NCI-H1092 treated with DMSO at 0.1 percent for 48 hours (cell line): Measurements from ENCODE around the gene EIF3A.
A peak's percentile ranks its signal among the peaks of the same experiment; 100 is the strongest.
"Not testable (repeated sequence)": the region's sequence is repeated elsewhere in the genome, so short reads cannot be mapped to it uniquely, and the experiment has no call there.

Source experiments
- DNase-seq: peaks from one replicate; lab custom pipeline; 2025; lab: John Stamatoyannopoulos, UW

The EIF3A gene, protein sequence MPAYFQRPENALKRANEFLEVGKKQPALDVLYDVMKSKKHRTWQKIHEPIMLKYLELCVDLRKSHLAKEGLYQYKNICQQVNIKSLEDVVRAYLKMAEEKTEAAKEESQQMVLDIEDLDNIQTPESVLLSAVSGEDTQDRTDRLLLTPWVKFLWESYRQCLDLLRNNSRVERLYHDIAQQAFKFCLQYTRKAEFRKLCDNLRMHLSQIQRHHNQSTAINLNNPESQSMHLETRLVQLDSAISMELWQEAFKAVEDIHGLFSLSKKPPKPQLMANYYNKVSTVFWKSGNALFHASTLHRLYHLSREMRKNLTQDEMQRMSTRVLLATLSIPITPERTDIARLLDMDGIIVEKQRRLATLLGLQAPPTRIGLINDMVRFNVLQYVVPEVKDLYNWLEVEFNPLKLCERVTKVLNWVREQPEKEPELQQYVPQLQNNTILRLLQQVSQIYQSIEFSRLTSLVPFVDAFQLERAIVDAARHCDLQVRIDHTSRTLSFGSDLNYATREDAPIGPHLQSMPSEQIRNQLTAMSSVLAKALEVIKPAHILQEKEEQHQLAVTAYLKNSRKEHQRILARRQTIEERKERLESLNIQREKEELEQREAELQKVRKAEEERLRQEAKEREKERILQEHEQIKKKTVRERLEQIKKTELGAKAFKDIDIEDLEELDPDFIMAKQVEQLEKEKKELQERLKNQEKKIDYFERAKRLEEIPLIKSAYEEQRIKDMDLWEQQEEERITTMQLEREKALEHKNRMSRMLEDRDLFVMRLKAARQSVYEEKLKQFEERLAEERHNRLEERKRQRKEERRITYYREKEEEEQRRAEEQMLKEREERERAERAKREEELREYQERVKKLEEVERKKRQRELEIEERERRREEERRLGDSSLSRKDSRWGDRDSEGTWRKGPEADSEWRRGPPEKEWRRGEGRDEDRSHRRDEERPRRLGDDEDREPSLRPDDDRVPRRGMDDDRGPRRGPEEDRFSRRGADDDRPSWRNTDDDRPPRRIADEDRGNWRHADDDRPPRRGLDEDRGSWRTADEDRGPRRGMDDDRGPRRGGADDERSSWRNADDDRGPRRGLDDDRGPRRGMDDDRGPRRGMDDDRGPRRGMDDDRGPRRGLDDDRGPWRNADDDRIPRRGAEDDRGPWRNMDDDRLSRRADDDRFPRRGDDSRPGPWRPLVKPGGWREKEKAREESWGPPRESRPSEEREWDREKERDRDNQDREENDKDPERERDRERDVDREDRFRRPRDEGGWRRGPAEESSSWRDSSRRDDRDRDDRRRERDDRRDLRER (N-terminal part only)

DNA sequence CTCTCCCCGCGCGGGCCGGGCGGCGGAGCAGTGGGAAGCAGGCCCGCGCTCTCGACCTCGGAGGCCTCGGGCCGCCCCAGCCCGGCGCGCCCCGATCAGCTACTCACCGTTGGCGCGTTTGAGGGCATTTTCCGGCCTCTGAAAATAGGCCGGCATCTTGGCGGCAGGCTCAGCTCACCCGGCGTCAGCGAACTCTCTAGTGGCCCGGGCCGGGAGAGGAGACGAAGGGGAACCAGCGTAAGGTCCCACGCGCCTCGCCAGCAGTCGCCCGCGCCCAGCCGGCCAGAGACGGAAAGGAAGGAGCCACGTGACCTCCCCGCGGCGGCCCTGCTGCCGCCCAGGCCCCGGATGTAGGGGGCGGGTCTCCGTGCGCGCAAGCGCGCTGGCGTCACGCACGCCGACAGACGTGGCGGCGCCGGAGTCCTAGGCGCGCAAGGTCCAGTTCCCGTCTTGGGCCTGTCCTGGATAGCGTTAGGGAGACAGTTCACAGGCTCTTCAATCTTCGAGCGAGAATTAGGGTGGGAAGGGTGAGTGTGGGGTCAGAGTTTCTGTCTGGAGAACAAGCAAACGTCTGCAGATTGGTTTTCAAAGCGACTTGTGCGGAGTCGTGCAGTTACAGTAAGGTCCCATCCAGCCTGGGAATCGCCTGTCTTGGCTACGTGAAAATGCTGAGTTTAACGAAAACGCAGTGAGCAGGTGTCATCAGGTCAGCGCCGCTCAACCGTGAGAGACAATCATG lies at the start of gene EIF3A:
Gene EIF3A, minus strand, starts transcription at position 297 of the 739 bp plus-strand sequence. Its CDS starts 141 bp downstream, at position 156.
- peak; percentile 81 for DNase-seq

DNA sequence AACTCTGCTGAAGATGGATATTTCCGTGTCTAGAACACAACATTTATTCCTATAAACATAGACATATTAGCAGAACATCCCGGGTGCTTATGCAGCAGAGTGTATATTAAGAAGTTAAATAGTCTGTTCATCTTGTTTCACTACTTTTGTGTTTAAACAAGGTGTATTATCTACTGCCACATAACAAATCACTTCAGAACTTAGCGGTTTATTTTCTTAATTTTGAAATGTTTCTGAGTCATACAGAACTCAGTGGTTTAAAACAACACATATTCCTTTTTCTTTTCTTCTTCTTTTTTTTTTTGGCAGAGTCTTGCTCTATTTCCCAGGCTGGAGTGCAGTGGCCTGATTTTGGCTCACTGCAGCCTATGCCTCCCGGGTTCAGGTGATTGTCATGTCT lies 49.1 kb upstream of the EIF3A start:
- no peak for DNase-seq

DNA sequence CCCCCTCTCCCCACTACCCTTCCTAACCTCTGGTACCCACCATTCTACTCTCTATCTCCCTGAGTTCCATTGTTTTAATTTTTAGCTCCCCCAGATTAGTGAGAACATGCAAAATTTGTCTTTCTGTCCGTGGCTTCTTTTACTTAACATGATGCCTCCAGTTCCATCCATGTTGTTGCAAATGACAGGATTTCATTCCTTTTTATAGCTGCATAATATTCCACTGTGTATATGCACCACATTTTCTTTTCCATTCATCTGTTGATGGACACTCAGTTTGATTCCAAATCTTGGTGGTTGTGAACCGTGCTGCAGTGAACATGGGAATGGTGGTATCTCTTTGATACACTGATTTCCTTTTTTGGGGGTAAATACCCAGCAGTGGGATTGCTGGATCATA lies 45.3 kb upstream of the EIF3A start:
- no peak for DNase-seq

DNA sequence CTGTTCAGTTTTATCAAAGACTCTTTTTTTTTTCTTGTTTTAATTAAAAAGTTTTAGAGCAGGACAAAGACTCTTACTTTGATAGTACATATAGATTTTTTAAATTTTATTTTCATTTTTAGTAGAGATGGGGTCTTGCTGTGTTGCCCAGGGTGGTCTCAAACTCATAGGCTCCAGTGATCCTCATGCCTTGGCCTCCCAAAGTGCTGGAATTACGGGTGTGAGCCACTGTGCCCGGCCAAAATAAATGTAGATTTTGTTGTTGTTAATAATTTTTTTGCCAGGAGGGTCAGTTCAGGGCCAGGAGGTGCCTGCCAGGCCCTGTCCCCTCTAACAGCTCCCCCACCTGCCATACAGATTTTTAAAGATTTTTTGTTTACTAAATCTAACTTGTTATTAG lies 40.3 kb upstream of the EIF3A start:
- no peak for DNase-seq

DNA sequence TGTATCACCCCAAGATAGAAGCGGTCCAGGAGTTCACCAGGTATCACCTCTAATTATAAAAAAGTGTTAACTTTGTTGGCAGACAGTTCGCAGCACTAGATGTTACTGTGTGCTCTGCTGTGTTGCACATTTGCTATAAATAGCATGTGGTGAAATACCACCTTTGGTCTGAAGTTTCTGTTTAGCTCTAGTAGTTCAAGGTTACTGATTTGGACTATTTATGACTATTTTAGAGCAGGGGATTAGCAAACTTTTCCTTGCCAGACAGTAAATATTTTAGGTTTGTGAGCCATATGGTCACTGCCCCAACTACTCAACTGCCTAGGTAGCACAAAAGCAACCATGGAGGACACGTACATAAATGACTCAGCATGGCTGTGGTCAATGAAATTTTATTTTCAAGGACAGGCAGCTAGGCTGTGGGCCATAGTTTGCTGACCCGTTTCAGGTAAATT lies 39.8 kb upstream of the EIF3A start:
- no peak for DNase-seq

DNA sequence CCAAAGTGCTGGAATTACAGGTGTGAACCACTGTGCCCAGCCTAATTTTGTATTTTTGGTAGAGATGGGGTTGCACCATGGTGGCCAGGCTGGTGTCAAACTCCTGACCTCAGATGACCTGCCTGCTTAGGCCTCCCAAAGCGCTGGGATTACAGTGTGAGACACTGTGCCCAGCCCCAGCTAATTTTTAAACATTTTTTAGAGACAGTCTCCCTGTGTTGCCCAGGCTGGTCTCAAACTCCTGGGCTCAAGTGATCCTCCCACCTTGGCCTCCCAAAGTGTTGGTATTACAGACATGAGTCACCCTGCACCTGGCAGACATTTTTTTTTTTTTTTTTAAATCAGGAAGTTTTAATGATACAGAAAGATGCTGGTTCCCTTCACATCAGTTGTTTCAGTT lies 38.8 kb upstream of the EIF3A start:
- no peak for DNase-seq

DNA sequence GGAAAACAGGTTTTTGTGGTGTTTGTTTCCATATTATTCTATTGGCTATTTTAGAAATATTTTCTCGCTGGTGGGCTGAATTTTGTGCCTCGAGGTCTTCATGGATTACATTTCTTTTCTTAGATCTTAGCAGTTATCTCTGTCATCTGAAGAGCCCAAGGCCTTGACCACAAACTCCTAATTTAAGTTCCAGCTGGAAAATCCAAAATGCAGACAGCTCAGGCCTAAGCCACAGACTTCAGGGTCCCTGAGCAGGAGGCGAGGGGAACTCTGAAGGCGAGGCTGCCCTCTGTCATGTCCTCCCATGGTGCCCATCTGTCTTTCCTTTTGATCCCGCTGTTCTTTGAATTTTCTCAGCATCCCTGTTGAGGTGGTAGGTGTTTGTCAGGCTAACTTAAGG lies 37.6 kb upstream of the EIF3A start:
- DNase-seq = no peak

DNA sequence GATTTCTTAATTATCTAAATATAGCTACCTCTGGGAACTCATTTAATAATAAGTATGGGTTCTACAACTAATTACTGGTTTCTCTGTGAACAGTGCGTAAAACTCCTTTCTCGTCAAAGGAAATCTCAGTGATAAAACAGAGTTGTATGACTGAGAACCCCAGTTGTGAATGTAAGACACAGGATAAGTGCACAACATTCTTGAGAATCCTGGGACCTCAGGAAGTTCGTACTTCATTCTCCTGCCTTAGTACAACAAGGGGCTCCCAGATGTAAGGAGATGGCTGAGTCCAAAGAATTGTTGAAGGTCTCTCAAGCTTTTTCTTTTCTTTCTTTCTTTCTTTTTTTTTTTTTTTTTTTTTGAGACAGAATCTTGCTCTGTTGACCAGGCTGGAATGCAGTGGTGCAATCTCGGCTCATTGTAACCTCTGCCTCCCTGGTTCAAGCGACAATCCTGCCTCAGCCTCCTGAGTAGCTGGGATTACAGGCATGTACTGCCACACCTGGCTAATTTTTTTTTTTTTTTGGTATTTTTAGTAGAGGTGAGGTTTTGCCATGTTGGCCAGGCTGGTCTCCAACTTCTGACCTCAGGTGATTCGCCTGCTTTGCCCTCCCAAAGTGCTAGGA lies 35.8 kb upstream of the EIF3A start:
- DNase-seq = no peak

DNA sequence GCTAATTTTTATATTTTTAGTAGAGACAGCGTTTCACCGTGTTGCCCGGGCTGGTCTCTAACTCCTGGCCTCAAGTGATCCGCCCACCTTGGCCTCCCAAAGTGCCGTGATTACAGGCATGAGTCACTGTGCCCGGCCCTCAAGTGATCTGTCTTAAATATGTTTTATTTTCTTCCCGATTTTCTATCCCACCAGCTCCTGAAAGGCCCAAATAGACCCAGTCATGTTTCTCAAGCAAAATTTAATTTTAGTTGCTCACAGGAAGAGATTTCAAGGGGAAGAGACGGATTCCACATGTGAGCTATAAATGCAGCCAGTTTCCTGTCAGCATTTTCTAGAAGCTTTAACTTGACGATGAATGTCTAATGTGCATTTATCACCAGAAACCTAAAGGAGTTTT lies 35.3 kb upstream of the EIF3A start:
- DNase-seq = no peak

DNA sequence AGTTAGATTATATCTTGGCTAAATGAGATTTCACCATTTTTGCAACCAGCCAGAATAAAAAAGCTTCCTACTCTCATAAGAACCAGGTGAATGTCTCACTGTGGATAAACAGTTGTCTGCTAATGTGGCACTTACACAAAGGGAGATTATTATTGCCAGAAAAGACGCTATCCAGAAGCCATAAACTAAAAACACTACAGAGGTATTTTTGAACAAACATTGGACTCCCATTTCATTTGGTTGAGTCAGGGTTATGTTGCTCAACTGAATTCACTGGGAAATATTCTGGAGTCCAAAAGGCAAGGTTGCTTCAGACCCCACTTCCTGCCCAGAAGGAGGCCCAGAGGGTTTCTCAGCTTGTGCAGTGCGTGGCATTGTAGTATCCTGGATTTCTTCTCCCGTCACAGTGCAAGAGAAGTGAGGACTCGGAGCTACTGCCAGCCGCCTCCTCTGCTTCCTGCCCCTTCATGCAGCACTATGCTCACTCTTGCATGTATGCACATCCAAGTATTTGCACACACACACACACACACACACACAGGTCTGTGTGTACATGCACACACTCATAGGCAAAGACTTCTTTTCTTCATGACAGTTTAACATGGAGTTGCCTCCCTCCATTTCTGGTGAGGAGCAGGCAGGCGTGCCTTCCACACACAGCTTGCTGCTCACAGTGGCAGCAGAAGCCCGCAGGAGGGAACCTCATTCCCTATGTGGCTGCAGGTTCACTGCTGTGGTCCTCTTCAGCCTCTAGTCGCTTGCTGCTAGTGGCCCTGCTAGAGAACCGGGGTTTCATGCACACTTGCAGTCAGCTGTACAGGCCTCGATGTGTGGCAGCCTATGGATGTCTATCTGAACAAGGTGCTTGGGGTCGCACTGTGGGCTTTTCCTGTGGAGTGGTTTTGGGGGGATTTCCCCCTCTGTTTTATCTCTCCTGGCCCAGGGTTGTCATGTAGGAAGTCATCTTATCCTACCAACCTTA lies 33.4 kb upstream of the EIF3A start:
- no peak for DNase-seq

DNA sequence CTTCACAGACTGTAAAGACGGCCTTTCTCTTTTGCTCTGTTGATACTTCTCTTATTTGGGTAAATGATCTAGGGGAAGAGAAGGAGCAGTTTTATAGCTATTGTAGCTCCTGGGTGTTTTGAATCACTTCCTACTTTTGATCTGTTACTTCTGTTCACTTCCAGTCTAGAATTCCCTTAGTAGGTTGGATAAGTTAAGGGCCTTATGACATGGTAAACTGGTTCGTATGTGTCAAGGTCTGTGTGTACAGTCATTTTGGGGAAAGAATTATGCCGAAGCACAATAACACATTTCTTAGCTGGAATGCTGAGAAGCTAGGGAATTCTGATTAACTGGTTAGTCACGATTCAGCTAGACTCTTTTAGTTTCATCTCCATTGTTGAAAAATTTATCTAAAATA lies 31.4 kb upstream of the EIF3A start:
- no peak for DNase-seq

DNA sequence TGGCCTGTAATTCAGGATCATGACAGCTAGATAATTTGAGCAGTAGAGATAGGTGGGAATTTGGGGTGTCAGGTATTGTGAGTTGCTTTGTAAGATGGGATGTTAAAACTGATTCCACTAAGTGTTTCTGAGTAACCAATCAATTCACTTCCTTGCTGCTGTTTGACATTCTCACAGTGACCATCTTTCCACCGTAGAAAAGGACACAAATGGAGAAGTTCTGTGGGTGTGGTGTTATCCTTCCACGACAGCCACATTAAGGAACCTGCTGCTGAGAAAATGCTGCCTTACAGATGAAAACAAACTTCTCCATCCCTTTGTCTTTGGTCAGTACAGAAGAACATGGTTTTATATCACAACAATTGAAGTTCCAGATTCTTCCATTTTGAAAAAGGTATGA lies 27.2 kb upstream of the EIF3A start:
- not testable (repeated sequence) for DNase-seq

DNA sequence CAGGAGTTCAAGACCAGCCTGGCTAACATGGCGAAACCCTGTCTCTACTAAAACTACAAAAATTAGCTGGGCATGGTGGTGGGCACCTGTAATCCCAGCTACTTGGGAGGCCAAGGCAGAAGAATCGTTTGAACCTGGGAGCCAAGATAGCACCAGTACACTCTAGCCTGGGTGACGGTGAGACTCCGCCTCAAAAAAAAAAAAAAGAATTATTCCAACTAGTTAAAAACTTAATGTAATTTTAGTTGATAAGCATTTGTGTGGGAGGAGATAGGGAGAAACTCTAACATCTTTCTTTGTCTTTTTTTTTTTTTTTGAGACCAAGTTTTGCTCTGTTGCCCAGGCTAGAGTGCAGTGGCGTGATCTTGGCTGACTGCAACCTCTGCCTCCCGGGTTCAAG lies 26.5 kb upstream of the EIF3A start:
- not testable (repeated sequence) for DNase-seq

DNA sequence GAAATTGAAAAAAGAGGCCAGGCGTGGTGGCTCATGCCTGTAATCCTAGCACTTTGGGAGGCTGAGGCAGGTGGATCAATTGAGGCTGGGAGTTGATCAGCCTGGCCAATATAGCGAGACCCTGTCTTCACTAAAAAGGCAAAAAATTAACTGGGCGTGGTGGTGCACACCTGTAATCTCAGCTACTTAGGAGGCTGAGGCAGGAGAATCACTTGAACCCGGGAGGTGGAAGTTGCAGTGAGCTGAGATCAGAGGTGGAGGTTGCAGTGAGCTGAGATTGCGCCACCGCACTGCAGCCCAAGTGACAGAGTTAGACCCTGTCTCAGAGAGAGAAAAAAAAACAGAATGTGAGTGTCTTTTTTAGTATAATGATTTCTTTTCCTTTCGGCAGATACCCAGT lies 25.3 kb upstream of the EIF3A start:
- DNase-seq = not testable (repeated sequence)

DNA sequence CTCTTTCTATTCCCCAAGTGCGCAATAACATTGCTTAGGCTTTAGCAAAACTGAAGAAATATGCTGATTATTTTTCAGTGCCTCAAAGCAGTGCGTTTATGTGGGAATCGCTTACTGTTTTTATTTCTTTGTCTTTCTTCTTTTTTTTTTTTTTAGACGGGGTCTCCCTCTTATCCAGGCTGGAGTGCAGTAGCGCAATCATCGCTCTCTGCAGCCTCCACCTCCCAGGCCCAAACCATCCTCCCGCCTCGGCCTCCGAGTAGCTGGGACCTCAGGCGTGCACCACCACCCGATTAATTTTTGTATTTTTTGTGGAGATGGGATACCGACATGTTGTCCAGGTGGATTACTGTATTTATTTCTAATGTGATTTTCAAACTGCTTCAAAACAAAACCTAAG lies 24.5 kb upstream of the EIF3A start:
- no peak for DNase-seq

DNA sequence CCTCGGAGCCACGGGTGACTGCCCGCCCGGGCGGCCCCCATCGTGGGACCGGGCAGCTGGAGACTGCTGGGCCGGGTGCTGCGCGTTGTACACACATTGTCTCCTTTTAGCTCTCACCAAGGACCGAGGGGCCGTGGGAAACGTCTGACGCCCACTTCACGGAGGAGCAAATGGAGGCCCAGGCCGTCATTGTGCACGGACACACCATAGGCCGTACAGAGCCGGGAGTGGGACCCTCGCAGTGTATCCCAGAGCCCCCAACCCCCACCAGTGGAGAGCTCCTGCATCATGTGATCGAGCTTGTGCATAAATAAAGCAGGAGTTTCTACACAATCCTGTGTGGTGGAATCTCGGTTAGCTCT lies 24.0 kb upstream of the EIF3A start:
- DNase-seq = no peak

DNA sequence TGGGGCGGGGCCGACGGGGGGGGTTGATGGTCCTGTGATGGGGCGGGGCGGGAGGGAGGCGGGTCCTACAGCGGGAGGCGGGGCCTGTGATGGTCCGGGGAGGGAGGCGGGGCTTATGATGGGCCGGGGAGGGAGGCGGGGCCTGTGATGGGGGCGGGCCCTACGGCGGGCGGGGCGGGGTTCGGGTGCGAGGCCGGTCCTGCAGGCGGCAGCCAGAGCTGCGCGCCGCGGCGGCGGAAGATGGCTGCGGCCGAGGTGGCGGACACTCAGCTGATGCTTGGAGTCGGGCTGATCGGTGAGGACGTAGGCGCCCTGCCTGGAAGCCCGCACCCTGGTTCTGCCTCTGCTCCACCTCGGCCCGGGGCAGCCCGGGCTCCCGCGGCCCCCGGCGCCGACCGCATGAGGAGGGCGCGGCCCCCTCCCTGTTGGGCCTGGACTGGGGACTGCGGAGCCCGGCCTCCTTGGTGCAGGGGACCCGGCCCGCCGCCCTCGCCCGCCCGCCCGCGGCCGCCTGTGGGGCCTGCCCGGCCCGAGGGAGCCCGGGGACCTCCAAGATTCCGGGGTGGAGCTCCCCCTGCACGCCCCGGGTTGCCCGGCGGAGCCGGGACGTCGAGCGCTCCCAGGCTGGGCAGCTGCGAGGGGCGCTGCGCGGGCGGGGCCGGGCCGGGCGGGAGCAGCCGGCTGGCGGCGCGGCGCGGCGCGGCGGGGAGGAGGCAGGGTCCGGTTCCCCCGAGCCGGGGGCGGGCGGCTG lies 23.5 kb upstream of the EIF3A start, which contains the start of gene DENND10:
Gene DENND10, plus strand, starts transcription at position 211 of the 751 bp plus-strand sequence. Its CDS starts 30 bp downstream, at position 241.
- DNase-seq = peak; percentile 43

DNA sequence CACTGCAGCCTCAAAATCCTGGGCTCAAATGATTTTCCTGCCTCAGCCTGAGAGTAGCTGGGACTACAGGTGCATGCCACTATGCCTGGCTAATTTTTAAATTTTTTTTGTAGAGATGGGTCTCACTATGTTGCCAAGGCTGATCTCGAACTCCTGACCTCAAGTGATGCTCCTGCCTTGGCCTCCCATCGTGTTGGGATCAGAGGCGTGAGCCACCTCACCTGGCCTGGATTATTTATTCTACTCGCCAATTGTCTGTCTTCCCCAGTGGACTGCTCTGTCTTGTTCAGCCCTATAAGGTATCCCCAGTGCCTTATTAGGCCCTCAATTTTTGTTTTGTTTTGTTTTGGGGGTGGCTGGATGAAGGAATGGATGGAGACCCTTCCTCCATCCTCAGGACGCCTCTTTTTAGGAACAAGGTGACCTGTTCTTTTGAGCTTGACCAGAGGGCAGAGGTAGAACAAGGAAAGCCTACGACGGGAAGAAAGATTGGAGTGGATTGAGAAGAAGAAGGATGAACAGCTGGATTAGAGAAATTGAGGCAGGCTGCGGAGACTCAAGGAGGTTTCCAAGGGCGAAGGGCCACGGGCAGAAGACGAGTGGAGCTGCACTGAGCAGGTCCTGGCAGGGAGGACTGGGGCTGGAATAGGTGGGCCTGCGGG lies 22.8 kb upstream of the EIF3A start:
- peak; percentile 39 for DNase-seq
